Ishikawa (cell line): Measurements from ENCODE around the gene EIF3A.

ENCODE experiments used
- CEBPB ChIP-seq: IDR thresholded peaks from 2 replicates; pipeline ENCODE4 v1.6.1; 2012
- CREB1 ChIP-seq: IDR thresholded peaks from 2 replicates; pipeline ENCODE4 v1.6.1; 2012; ENCODE audit warnings: low read depth
- EGR1 ChIP-seq: IDR thresholded peaks from 2 replicates; pipeline ENCODE4 v1.6.1; 2012
- EP300 ChIP-seq: IDR thresholded peaks from 2 replicates; pipeline ENCODE4 v1.6.1; 2012; ENCODE audit warnings: borderline replicate concordance
- FOXM1 ChIP-seq: IDR thresholded peaks from 2 replicates; pipeline ENCODE4 v1.6.1; 2012; ENCODE audit warnings: low read depth, borderline replicate concordance
- NFIC ChIP-seq: IDR thresholded peaks from 2 replicates; pipeline ENCODE4 v1.6.1; 2012
- RAD21 ChIP-seq: IDR thresholded peaks from 2 replicates; pipeline ENCODE4 v1.6.1; 2012; ENCODE audit warnings: low read depth
- TAF1 ChIP-seq: IDR thresholded peaks from 2 replicates; pipeline ENCODE4 v1.6.1; 2012; ENCODE audit warnings: low read depth, mild to moderate bottlenecking
- TEAD4 ChIP-seq: IDR thresholded peaks from 2 replicates; pipeline ENCODE4 v1.6.1; 2012
- YY1 ChIP-seq: IDR thresholded peaks from 2 replicates; pipeline ENCODE4 v1.6.1; 2012; ENCODE audit warnings: low read depth
- ZBTB7A ChIP-seq: IDR thresholded peaks from 2 replicates; pipeline ENCODE4 v1.6.1; 2012; ENCODE audit warnings: low read depth
- TF ChIP-seq, protein P1 (sequence below): IDR thresholded peaks from 2 replicates; pipeline ENCODE4 v1.6.1; 2012; ENCODE audit warnings: low read depth, mild to moderate bottlenecking
- TF ChIP-seq, protein P2 (sequence below): IDR thresholded peaks from 2 replicates; pipeline ENCODE4 v1.6.1; 2012
- TF ChIP-seq, protein P3 (sequence below): IDR thresholded peaks from 2 replicates; pipeline ENCODE4 v1.6.1; 2012

DNA sequence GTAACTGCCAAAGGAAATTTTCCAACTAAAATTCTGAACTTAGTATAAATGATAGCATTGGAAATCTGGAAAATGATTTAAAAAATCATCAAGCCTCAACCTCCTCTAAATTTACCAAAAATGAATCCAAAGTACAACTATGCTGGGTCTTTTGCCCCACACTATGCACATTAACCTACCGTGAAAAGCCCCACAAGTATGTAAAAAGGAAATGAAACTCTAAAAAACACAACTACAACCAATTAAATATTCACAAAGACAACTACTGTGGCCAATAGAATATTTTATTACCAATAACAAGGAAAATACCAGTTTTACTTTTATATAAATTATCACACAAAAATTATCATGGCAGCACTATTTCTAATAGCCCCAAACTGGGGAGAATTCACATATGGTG lies 19.3 kb downstream of the EIF3A start:
- TF ChIP-seq EP300 (no peak), TAF1 (no peak), ZBTB7A (no peak), TEAD4 (no peak), RAD21 (no peak), NFIC (no peak), CEBPB (no peak), EGR1 (no peak), YY1 (no peak), CREB1 (no peak), FOXM1 (no peak)
- TF ChIP-seq, protein P1, sequence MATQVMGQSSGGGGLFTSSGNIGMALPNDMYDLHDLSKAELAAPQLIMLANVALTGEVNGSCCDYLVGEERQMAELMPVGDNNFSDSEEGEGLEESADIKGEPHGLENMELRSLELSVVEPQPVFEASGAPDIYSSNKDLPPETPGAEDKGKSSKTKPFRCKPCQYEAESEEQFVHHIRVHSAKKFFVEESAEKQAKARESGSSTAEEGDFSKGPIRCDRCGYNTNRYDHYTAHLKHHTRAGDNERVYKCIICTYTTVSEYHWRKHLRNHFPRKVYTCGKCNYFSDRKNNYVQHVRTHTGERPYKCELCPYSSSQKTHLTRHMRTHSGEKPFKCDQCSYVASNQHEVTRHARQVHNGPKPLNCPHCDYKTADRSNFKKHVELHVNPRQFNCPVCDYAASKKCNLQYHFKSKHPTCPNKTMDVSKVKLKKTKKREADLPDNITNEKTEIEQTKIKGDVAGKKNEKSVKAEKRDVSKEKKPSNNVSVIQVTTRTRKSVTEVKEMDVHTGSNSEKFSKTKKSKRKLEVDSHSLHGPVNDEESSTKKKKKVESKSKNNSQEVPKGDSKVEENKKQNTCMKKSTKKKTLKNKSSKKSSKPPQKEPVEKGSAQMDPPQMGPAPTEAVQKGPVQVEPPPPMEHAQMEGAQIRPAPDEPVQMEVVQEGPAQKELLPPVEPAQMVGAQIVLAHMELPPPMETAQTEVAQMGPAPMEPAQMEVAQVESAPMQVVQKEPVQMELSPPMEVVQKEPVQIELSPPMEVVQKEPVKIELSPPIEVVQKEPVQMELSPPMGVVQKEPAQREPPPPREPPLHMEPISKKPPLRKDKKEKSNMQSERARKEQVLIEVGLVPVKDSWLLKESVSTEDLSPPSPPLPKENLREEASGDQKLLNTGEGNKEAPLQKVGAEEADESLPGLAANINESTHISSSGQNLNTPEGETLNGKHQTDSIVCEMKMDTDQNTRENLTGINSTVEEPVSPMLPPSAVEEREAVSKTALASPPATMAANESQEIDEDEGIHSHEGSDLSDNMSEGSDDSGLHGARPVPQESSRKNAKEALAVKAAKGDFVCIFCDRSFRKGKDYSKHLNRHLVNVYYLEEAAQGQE, result no peak
- TF ChIP-seq, protein P2, sequence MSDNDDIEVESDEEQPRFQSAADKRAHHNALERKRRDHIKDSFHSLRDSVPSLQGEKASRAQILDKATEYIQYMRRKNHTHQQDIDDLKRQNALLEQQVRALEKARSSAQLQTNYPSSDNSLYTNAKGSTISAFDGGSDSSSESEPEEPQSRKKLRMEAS, result no peak
- TF ChIP-seq, protein P3, sequence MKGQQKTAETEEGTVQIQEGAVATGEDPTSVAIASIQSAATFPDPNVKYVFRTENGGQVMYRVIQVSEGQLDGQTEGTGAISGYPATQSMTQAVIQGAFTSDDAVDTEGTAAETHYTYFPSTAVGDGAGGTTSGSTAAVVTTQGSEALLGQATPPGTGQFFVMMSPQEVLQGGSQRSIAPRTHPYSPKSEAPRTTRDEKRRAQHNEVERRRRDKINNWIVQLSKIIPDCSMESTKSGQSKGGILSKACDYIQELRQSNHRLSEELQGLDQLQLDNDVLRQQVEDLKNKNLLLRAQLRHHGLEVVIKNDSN, result no peak
